ES-I3 (cell line): ENCODE data around the gene DMTF1.
A peak's percentile ranks its signal among the peaks of the same experiment; 100 is the strongest.

Source experiments
- H3K36me3 ChIP-seq: 2 replicates; pipeline ENCODE4 v1.6.1; 2013; ENCODE audit warnings: mild to moderate bottlenecking, low read length, control low read depth, moderate library complexity; ENCODE audit not compliant: insufficient read depth
- H3K4me1 ChIP-seq: 2 replicates; pipeline ENCODE4 v1.6.1; 2013; ENCODE audit warnings: mild to moderate bottlenecking, control low read depth, low read length; ENCODE audit not compliant: insufficient read depth
- H3K9ac ChIP-seq: 2 replicates; pipeline ENCODE4 v1.6.1; 2013; ENCODE audit warnings: low read depth, mild to moderate bottlenecking, low read length, moderate library complexity
- H3K9me3 ChIP-seq: 2 replicates; pipeline ENCODE4 v1.6.1; 2013; ENCODE audit warnings: mild to moderate bottlenecking, low read length, moderate library complexity; ENCODE audit not compliant: control insufficient read depth, insufficient read depth

Gene DMTF1

DNA sequence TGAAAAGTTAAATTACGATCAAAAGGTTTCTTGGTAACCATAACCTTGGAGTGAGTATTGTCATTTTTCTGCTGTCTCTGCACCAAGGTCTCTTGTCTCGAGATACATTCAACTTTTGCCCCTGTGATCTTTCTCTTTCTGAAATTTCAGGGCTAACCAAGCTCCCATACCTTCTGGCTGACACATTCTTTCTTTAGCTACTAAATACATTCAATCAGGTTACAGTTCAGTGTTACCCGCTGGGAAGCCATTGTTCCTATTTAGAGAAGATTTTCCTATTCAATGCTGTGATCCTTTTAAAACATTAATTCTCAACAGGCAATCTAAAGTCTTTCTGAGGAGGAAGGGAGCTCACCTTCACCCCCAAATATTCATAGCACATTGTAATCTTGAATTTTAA lies 22.9 kb upstream of the DMTF1 start:
- peaks cover 11% of the 10 kb centered on the region; the same call in 1 of the 2 replicates for H3K4me1 ChIP-seq
- H3K9ac ChIP-seq, result peak overlapping the region; percentile 0; the same call in 1 of the 2 replicates
- H3K9me3 ChIP-seq, result no peaks in the 10 kb centered on the region
- no peaks in the 10 kb centered on the region for H3K36me3 ChIP-seq

- peaks cover 11% of the 10 kb centered on the region; the same call in 1 of the 2 replicates for H3K4me1 ChIP-seq
- no peak overlapping the region for H3K9ac ChIP-seq
- no peaks in the 10 kb centered on the region for H3K9me3 ChIP-seq
- no peaks in the 10 kb centered on the region for H3K36me3 ChIP-seq
Observed at GRCh38 chr7:87129848-87130247, 22.4 kb upstream of the DMTF1 start.

- Histone ChIP-seq H3K4me1 (peaks cover 11% of the 10 kb centered on the region; the same call in 1 of the 2 replicates), H3K9me3 (no peaks in the 10 kb centered on the region), H3K9ac (no peak overlapping the region), H3K36me3 (no peaks in the 10 kb centered on the region)
Observed at GRCh38 chr7:87131771-87132170, 20.5 kb upstream of the DMTF1 start.

- Histone ChIP-seq H3K9me3 (no peaks in the 10 kb centered on the region), H3K4me1 (no peaks in the 10 kb centered on the region), H3K36me3 (no peaks in the 10 kb centered on the region), H3K9ac (no peak overlapping the region)
Observed at GRCh38 chr7:87137271-87137670, 15.0 kb upstream of the DMTF1 start.

- H3K9me3 ChIP-seq, result no peaks in the 10 kb centered on the region
- H3K9ac ChIP-seq, result no peak overlapping the region
- no peaks in the 10 kb centered on the region for H3K36me3 ChIP-seq
- H3K4me1 ChIP-seq, result no peaks in the 10 kb centered on the region
Observed at GRCh38 chr7:87139514-87139913, 12.7 kb upstream of the DMTF1 start.

DNA sequence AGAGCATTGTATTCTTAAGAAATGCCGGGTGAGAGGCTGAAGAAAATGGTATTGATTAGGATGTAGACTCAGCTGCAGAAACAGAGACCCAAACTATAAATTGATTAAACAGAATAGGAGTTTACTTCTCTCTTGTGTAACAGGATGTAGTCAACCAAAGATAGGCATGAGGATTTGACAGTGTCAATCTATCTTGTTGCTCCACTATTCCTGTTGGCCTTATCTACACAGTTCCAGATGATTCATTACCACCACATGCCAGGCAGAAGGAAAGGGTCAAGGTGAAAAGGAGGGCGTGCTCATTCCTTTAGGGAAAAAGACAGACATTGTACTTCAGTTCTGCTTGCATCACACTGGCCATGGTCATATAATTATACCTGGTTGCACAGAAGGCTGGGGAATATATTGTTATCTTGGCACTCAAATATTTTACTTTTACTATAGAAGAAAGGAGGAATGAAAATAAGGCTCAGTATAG lies 11.9 kb upstream of the DMTF1 start:
- Histone ChIP-seq H3K36me3 (no peaks in the 10 kb centered on the region), H3K9ac (no peak overlapping the region), H3K9me3 (no peaks in the 10 kb centered on the region), H3K4me1 (no peaks in the 10 kb centered on the region)

GRCh38 chr7:87144173-87144657 lies 8.0 kb upstream of the DMTF1 start:
- Histone ChIP-seq H3K9me3 (no peaks in the 10 kb centered on the region), H3K36me3 (no peaks in the 10 kb centered on the region), H3K9ac (no peak overlapping the region), H3K4me1 (no peaks in the 10 kb centered on the region)

GRCh38 chr7:87146740-87147386 lies 5.4 kb upstream of the DMTF1 start:
- no peaks in the 10 kb centered on the region; the same call in 1 of the 2 replicates for H3K4me1 ChIP-seq

GRCh38 chr7:87147500-87147899 lies 4.8 kb upstream of the DMTF1 start:
- Histone ChIP-seq H3K9me3 (no peaks in the 10 kb centered on the region), H3K9ac (no peak overlapping the region), H3K4me1 (no peaks in the 10 kb centered on the region; the same call in 1 of the 2 replicates), H3K36me3 (no peaks in the 10 kb centered on the region)

More at GRCh38 chr7:87146740-87147386, 5.4 kb upstream of the DMTF1 start:
- no peaks in the 10 kb centered on the region for H3K9me3 ChIP-seq
- H3K36me3 ChIP-seq, result no peaks in the 10 kb centered on the region
- no peak overlapping the region for H3K9ac ChIP-seq

DNA sequence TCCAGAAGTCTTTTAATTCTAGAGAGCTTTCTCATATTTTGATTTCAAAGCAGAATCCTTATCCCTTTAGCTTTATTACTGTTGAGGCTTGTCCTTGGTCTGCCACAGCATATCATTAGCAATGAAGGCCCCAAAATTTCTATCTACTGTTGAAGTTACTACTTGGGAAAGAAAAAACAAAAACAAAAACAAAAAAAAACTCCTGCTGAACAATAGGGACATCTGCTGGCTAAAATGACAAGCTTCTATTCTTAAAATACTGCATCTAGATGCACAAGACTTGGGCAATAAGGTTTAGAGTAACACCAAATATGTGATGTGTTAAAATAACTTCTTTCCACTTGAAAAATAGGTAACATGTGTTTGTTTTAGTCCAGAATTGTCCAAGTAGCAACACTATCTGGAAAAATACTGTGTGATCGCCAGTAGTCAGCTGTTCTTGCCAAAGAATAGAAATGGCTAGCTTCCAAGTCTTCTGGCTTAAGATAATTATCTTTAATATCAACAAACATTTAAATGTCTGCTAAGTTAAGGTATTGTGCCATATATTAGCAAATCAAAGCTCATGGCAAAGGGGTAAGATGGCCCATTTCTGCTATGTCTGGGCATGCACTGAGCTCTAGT lies 3.8 kb upstream of the DMTF1 start:
- Histone ChIP-seq H3K36me3 (no peaks in the 10 kb centered on the region), H3K9me3 (no peaks in the 10 kb centered on the region), H3K4me1 (no peaks in the 10 kb centered on the region; the same call in 1 of the 2 replicates), H3K9ac (no peak overlapping the region)

- Histone ChIP-seq H3K9ac (peak overlapping the region; percentile 76), H3K4me1 (no peaks in the 10 kb centered on the region; the same call in 1 of the 2 replicates), H3K9me3 (no peaks in the 10 kb centered on the region), H3K36me3 (no peaks in the 10 kb centered on the region)
Observed at GRCh38 chr7:87151002-87151728, 1.1 kb upstream of the DMTF1 start.

GRCh38 chr7:87151729-87152111 lies 533 bp upstream of the DMTF1 start:
- no peaks in the 10 kb centered on the region; the same call in 1 of the 2 replicates for H3K4me1 ChIP-seq
- peak overlapping the region; percentile 76 for H3K9ac ChIP-seq
- no peaks in the 10 kb centered on the region for H3K9me3 ChIP-seq
- no peaks in the 10 kb centered on the region for H3K36me3 ChIP-seq

DNA sequence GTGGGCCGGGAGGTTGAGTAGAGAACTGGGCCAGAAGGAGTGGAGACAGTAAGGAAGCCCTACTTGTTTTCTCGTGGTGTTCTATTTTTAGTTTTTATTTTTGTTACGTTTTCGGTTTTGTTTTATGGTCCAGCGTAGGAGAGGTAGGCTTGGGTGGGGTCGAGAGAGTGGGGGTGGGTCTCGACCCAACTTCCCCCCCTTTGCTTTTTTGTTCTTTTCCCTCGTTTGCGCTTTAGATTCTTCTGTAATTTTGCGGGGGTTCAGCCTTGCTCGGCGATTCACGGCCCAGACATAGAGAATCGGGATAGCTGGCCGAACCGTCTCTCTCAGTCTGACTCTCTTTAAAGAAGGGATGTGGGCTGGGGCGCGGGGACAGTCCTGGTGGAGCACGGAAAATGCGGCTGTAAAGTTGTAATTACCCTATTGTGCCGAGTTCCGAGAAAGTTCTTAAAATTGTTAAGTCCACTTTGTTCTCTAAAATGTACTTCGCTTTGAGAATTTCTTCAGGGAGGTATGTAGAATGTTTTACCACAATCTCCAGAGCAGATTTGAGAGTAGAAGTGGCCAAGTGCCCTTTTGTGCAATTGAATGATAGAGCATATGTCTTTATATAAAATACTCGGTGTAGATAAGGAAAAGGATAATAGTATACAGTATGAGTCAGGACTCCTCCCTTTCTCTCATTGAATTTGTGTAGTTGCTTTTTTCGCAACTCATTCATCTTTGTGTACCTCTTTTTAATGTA lies 816 bp downstream of the DMTF1 start:
- Histone ChIP-seq H3K36me3 (no peaks in the 10 kb centered on the region), H3K4me1 (no peaks in the 10 kb centered on the region; the same call in 1 of the 2 replicates), H3K9me3 (no peaks in the 10 kb centered on the region), H3K9ac (peak overlapping the region; percentile 76)

DNA sequence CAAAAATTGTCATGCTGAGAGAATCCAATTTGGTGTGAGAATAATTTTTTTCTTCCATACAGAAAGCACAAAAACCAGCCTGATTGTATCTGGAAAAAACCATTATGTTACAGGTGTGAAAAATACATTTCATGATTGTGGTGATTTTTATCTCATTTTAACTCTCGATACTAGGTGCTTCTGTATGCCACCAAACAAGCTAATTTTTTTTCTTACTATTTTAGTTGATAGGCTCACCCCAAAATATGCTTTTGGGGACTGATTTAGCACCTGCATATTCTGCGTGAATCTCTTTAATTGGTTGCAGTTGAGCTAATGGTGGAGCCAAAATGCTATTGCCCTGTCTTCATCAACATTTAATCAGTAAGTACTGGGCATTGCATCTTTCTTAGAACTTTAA lies 1.9 kb downstream of the DMTF1 start:
- Histone ChIP-seq H3K9ac (peak overlapping the region; percentile 76), H3K4me1 (no peaks in the 10 kb centered on the region; the same call in 1 of the 2 replicates), H3K9me3 (no peaks in the 10 kb centered on the region), H3K36me3 (no peaks in the 10 kb centered on the region)
